K562 (cell line): ENCODE results near the gene FRMD4A. TPM values are rescaled to one million over a fixed set of nuclear protein-coding genes. Genes with fewer than 3 reads are reported as not detected.

Experiments used
- ATAC-seq: fragments of 200-7000 bp; cut with Tn5 transposase; 3 replicates; pipeline ENCODE4 v1.9.1; 2020; ENCODE audit warnings: moderate library complexity
- BruUV-seq: library from RNA; stranded (reverse); fragments of 400-500 nt; replicated peaks from 2 replicates; lab custom pipeline; 2021; lab: Mats Ljungman, UMichigan
- CTCF ChIA-PET: fragments of 300-600 bp; formaldehyde crosslinking; extraction: SDS; loops from one replicate; lab custom pipeline; 2021; ENCODE audit warnings: low intra/inter-chr PET ratio; lab: Yijun Ruan, JAX
- POLR2A ChIA-PET: fragments of 300-600, 350-650 bp; sonication (Branson Sonifier 250); formaldehyde crosslinking; extraction: SDS; loops from one replicate; lab custom pipeline; 2021; ENCODE audit warnings: antibody characterized with exemption, inconsistent platforms; lab: Yijun Ruan, JAX
- DNase-seq, 4 experiments: peaks; one replicate each; pipeline versions ENCODE4 v3.0.0 to v3.0.0-alpha.2; 2011 to 2018; ENCODE audit warnings: low spot score in 3 of 4, mixed read lengths in 3 of 4; ENCODE audit errors: extremely low read depth in 1 of 4
- FAIRE-seq: peaks from 2 replicates; lab custom pipeline; 2011; peaks lifted over from hg19 to GRCh38; lab: Jason Lieb, UNC
- H2AFZ ChIP-seq: 2 replicates; pipeline ENCODE4 v1.6.0; 2011; ENCODE audit warnings: low read depth, low read length, control low read depth, inconsistent platforms
- H3K27ac ChIP-seq: fragments of 200-600 bp; 3 replicates; pipeline ENCODE4 v1.8.0; 2011; ENCODE audit warnings: low read depth, mild to moderate bottlenecking, control low read depth, inconsistent platforms, low read length, moderate library complexity, mixed read lengths; ENCODE audit errors: extremely low read depth
- H3K27me3 ChIP-seq, 2 experiments: fragments of 300-600 bp in 1 of 2; 2 replicates in 1 of 2; 3 replicates in 1 of 2; pipeline versions ENCODE4 v1.6.0 to v1.8.0; 2011; ENCODE audit warnings: inconsistent platforms in 2 of 2, low read length in 2 of 2, mild to moderate bottlenecking in 1 of 2, mixed read lengths in 1 of 2, moderate library complexity in 1 of 2; ENCODE audit not compliant: control insufficient read depth in 2 of 2, insufficient read depth in 2 of 2
- H3K36me3 ChIP-seq: fragments of 300-600 bp; 3 replicates; pipeline ENCODE4 v1.8.0; 2011; ENCODE audit warnings: mild to moderate bottlenecking, low read length, inconsistent platforms; ENCODE audit not compliant: control insufficient read depth, insufficient read depth
- H3K4me1 ChIP-seq, 2 experiments: fragments of 200-600 bp in 1 of 2; replicated peaks in 1 of 2; 2 replicates in 1 of 2; 3 replicates in 1 of 2; pipeline versions ENCODE4 v1.5.1 to v1.8.0; 2011; ENCODE audit warnings: inconsistent platforms in 2 of 2, low read length in 2 of 2, mild to moderate bottlenecking in 1 of 2, mixed read lengths in 1 of 2, moderate library complexity in 1 of 2; ENCODE audit not compliant: control insufficient read depth in 2 of 2, insufficient read depth in 2 of 2
- H3K4me2 ChIP-seq: 2 replicates; pipeline ENCODE4 v1.6.1; 2011; ENCODE audit warnings: low read length, control low read depth, inconsistent platforms, mixed read lengths; ENCODE audit not compliant: insufficient read depth
- H3K4me3 ChIP-seq: fragments of 200-600 bp; sonication (generic), shearing (Covaris generic); 2 replicates; pipeline ENCODE4 v1.5.1; 2016; ENCODE audit warnings: control low read depth, inconsistent platforms
- H3K79me2 ChIP-seq: fragments of 200-600 bp; 3 replicates; pipeline ENCODE4 v1.8.0; 2011; ENCODE audit warnings: low read length, inconsistent platforms; ENCODE audit not compliant: control insufficient read depth, insufficient read depth
- H3K9ac ChIP-seq, 2 experiments: 2 replicates each; pipeline versions ENCODE4 v1.6.0 to v1.6.1; 2011; ENCODE audit warnings: low read depth in 2 of 2, low read length in 2 of 2, control low read depth in 1 of 2, inconsistent platforms in 1 of 2, mild to moderate bottlenecking in 1 of 2, mixed read lengths in 1 of 2; ENCODE audit not compliant: insufficient read depth in 1 of 2
- H3K9me1 ChIP-seq: one replicate; pipeline ENCODE4 v1.6.0; 2011; ENCODE audit warnings: inconsistent platforms, mild to moderate bottlenecking, low read length, moderate library complexity; ENCODE audit not compliant: control insufficient read depth, insufficient read depth
- H3K9me3 ChIP-seq: replicated peaks from 2 replicates; pipeline ENCODE4 v1.5.1; 2011; ENCODE audit warnings: low read depth, low read length, inconsistent platforms; ENCODE audit not compliant: control insufficient read depth, insufficient read depth
- H4K20me1 ChIP-seq: replicated peaks from 2 replicates; pipeline ENCODE4 v1.6.1; 2011; ENCODE audit warnings: low read length, inconsistent platforms, mixed read lengths; ENCODE audit not compliant: control insufficient read depth, insufficient read depth
- ATF1 ChIP-seq, 2 experiments: fragments of 450-650 bp in 1 of 2; IDR thresholded peaks; 2 replicates each; pipeline ENCODE4 v1.6.1; 2016; ENCODE audit warnings: missing compliant biosample characterization in 1 of 2, missing genetic modification characterization in 1 of 2
- NCOA1 ChIP-seq: fragments of 450-650 bp; IDR thresholded peaks from 2 replicates; pipeline ENCODE4 v1.6.1; 2016; ENCODE audit warnings: low read depth
- POLR2B ChIP-seq: fragments of 450-650 bp; IDR thresholded peaks from 2 replicates; pipeline ENCODE4 v1.6.1; 2018; ENCODE audit warnings: low read depth; ENCODE audit not compliant: partially characterized antibody
- RFX5 ChIP-seq: IDR thresholded peaks from 2 replicates; pipeline ENCODE4 v1.6.1; 2011; ENCODE audit warnings: low read depth, mild to moderate bottlenecking, improper control_type of control experiment, low read length
- TBP ChIP-seq: optimal IDR thresholded peaks from 2 replicates; pipeline ENCODE3; 2011; ENCODE audit warnings: low read depth, low read length, improper control_type of control experiment
- TCF15 ChIP-seq: fragments of 250-450 bp; sonication (Bioruptor Pico); IDR thresholded peaks from 2 replicates; pipeline ENCODE4 v1.8.0; 2022; ENCODE audit warnings: moderate library complexity, mild to moderate bottlenecking, inconsistent platforms
- WHSC1 ChIP-seq: IDR thresholded peaks from one replicate; pipeline ENCODE4 v1.6.1; 2012; ENCODE audit warnings: low read length, control low read depth, inconsistent platforms
- ZNF217 ChIP-seq: sonication (generic); formaldehyde crosslinking; IDR thresholded peaks from 2 replicates; pipeline ENCODE4 v1.8.0; 2022; ENCODE audit warnings: mild to moderate bottlenecking, missing genetic modification reagents
- ZNF75A ChIP-seq: fragments of 450-650 bp; formaldehyde crosslinking; IDR thresholded peaks from 2 replicates; pipeline ENCODE4 v1.4.0; 2020; ENCODE audit warnings: mild to moderate bottlenecking
- WGBS: fragments of 100-300 bp; shearing (Covaris generic); methylation state at CpG from one replicate; pipeline ENCODE4 v1.1.6; 2016; ENCODE audit warnings: low coverage, mixed read lengths; ENCODE audit not compliant: insufficient coverage; ENCODE audit errors: missing lambda C conversion rate; 5-methylcytosine and 5-hydroxymethylcytosine counted together
- in situ Hi-C: fragments of 300-500 bp; cut with MboI; formaldehyde crosslinking; loops from 4 replicates; pipeline ENCODE4 v1.15.0; 2018; ENCODE audit warnings: inconsistent platforms, mixed read lengths
- intact Hi-C: fragments of 100-400 bp; cut with micrococcal nuclease; formaldehyde crosslinking; loops from 2 replicates; pipeline ENCODE4 v1.14.2; 2022
- polyA plus RNA-seq, 8 experiments: library from polyadenylated mRNA; depleted of rRNA in 4 of 8; stranded (reverse) in 5 of 8; unstranded in 3 of 8; fragments of >200 nt; fragmentation: Nextera tagmentation in 2 of 8; fragmentation: Illumina TruSeq in 1 of 8; extraction: Ambion mirVana in 2 of 8; extraction: Trizol in 1 of 8; gene quantifications; 2 replicates each; pipeline versions ENCODE4 v1.2.1 to v1.2.3, GENCODE V29; 2011 to 2014; ENCODE audit warnings: inconsistent platforms in 1 of 8, missing spikeins in 1 of 8
- total RNA-seq, 7 experiments: library from RNA; depleted of rRNA in 6 of 7; stranded (reverse); fragments of >200 nt in 6 of 7; fragmentation: Illumina TruSeq in 2 of 7; extraction: Trizol in 2 of 7; gene quantifications; 2 replicates each; pipeline versions ENCODE4 v1.2.1 to v1.2.3, GENCODE V29; 2011 to 2021; ENCODE audit warnings: low replicate concordance in 1 of 7
- TF ChIP-seq, protein P1 (sequence below): sonication (generic); formaldehyde crosslinking; IDR thresholded peaks from 2 replicates; pipeline ENCODE4 v1.8.1; 2023; ENCODE audit warnings: mild to moderate bottlenecking, missing genetic modification reagents
- TF ChIP-seq, protein P2 (sequence below): fragments of 450-650 bp; IDR thresholded peaks from 2 replicates; pipeline ENCODE4 v1.6.1; 2016; ENCODE audit warnings: low read depth, mild to moderate bottlenecking, moderate library complexity

FRMD4A gene
- total and polyA plus RNA-seq, 9 of the 15 experiments (the other 6 are each of a cell fraction or from before 2014, with no cell fraction given), result 0.80 to 5.2 (median 3.0) TPM

GRCh38 chr10:13822490-13822889, 508.2 kb downstream of the FRMD4A start:
- no TSS peak for BruUV-seq
- ATAC-seq, result no peak
- Histone ChIP-seq H3K4me1 (no peaks in the 10 kb centered on the region; a peak in 1 of 5 replicates), H3K9me3 (no peaks in the 10 kb centered on the region), H3K36me3 (no peaks in the 10 kb centered on the region), H3K27ac (no peak overlapping the region), H2AFZ (no peak overlapping the region), H3K4me3 (no peak overlapping the region), H3K27me3 (peaks cover 19 to 37% of the 10 kb centered on the region in 2 experiments), H4K20me1 (no peaks in the 10 kb centered on the region), H3K79me2 (no peaks in the 10 kb centered on the region), H3K4me2 (no peak overlapping the region), H3K9ac (no peak overlapping the region), H3K9me1 (no peaks in the 10 kb centered on the region)
- intact Hi-C loops, result no loop called here
- WGBS, result 4% methylated on average over 3 of the region's 3 CpGs
- no peak for FAIRE-seq
- ChIA-PET POLR2A (interaction anchor here (0.6 kb wide), 1 partner anchor 523 kb away, joined by 3 read pairs; the partner anchor contains the start of gene PHYH), CTCF (no interaction called here)
- in situ Hi-C loops, result no loop called here
- DNase-seq, result no peak
- TF ChIP-seq ATF1 (CRISPR knock-in tag; IDR thresholded peaks at IDR 0.05) (no peak), ATF1 (tag; IDR thresholded peaks at IDR 0.05) (no peak), WHSC1 (no peak), RFX5 (no peak), ZNF217 (CRISPR knock-in tag) (no peak), NCOA1 (no peak), POLR2B (no peak), ZNF75A (CRISPR knock-in tag) (no peak), TCF15 (CRISPR knock-in tag) (no peak), TBP (no peak)
- TF ChIP-seq, protein P1, sequence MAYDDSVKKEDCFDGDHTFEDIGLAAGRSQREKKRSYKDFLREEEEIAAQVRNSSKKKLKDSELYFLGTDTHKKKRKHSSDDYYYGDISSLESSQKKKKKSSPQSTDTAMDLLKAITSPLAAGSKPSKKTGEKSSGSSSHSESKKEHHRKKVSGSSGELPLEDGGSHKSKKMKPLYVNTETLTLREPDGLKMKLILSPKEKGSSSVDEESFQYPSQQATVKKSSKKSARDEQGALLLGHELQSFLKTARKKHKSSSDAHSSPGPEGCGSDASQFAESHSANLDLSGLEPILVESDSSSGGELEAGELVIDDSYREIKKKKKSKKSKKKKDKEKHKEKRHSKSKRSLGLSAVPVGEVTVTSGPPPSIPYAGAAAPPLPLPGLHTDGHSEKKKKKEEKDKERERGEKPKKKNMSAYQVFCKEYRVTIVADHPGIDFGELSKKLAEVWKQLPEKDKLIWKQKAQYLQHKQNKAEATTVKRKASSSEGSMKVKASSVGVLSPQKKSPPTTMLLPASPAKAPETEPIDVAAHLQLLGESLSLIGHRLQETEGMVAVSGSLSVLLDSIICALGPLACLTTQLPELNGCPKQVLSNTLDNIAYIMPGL (CRISPR knock-in tag), result no peak
- TF ChIP-seq, protein P2, sequence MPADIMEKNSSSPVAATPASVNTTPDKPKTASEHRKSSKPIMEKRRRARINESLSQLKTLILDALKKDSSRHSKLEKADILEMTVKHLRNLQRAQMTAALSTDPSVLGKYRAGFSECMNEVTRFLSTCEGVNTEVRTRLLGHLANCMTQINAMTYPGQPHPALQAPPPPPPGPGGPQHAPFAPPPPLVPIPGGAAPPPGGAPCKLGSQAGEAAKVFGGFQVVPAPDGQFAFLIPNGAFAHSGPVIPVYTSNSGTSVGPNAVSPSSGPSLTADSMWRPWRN, result no peak
